NT2/D1 (cell line): ENCODE results near the gene CDCA7L.

Experiments
- SUZ12 ChIP-seq: IDR thresholded peaks from 2 replicates; pipeline ENCODE4 v1.6.1; 2011; ENCODE audit not compliant: insufficient read length, insufficient read depth; ENCODE audit errors: extremely low read depth
- YY1 ChIP-seq: IDR thresholded peaks from 2 replicates; pipeline ENCODE4 v1.6.1; 2011; ENCODE audit not compliant: insufficient read length, insufficient read depth
- ZNF274 ChIP-seq: IDR thresholded peaks from 2 replicates; pipeline ENCODE4 v1.6.1; 2011; ENCODE audit warnings: mild to moderate bottlenecking, low read depth, low read length

DNA sequence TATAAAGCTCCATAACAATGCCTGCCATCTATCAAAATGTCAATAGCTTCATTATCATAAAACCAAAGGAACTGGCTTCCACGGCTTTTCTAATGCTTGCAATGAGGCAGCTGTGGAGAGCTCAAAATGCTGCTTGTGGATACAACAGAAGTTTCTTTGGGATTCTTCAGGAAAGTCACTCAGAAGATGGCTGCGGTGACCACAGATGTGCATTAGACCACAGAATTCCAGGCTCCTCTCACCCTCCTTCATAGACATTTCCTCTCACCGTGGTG is 77.2 kb downstream of the CDCA7L start:
- TF ChIP-seq YY1 (no peak), ZNF274 (no peak), SUZ12 (no peak)
